Adrenal gland (tissue), 5 donors: ENCODE measurements around the gene FBXO10.

ENCODE experiments used
- POLR2A ChIP-seq, 2 donors: fragments of 450-650 bp; IDR thresholded peaks; one replicate each; pipeline ENCODE4 v1.6.1; 2017; ENCODE audit warnings: antibody characterized with exemption in 2 of 2, mild to moderate bottlenecking in 2 of 2, moderate library complexity in 1 of 2
- TF ChIP-seq, protein P1 (sequence below), 6 experiments: fragments of 450-650 bp in 4 of 6; fragments of 200-600 bp in 2 of 6; sonication (generic) in 1 of 6; IDR thresholded peaks; 1 replicate in 5 of 6; 2 replicates in 1 of 6; pipeline versions ENCODE4 v1.5.1 to v1.8.0; 2016 to 2021; ENCODE audit warnings: antibody characterized with exemption in 6 of 6, mild to moderate bottlenecking in 2 of 6, moderate library complexity in 1 of 6
- donor health status: DM: no; HTN: no; CAD: no.

DNA sequence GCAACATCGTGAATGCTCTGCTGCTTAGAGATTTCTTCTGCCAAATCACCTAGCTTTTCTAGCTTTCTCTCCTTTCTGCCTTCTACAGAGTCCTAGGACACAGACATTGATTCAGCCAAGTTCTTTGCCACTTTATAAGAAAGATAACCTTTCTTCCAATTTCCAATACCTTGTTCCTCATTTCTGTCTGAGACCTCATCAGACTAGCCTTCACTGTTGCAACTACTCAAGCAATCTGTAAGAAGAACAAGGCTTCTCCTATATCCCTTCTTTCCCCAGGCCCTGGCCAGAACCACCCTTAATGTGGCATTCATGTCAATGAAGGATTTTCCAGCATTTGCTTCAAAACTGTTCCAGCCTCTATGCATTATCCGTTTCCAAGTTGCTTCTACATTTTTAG, 24.3 kb downstream of the FBXO10 start:
- TF ChIP-seq, protein P1, sequence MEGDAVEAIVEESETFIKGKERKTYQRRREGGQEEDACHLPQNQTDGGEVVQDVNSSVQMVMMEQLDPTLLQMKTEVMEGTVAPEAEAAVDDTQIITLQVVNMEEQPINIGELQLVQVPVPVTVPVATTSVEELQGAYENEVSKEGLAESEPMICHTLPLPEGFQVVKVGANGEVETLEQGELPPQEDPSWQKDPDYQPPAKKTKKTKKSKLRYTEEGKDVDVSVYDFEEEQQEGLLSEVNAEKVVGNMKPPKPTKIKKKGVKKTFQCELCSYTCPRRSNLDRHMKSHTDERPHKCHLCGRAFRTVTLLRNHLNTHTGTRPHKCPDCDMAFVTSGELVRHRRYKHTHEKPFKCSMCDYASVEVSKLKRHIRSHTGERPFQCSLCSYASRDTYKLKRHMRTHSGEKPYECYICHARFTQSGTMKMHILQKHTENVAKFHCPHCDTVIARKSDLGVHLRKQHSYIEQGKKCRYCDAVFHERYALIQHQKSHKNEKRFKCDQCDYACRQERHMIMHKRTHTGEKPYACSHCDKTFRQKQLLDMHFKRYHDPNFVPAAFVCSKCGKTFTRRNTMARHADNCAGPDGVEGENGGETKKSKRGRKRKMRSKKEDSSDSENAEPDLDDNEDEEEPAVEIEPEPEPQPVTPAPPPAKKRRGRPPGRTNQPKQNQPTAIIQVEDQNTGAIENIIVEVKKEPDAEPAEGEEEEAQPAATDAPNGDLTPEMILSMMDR (IDR thresholded peaks at IDR 0.05), result no peak
- TF ChIP-seq POLR2A (IDR thresholded peaks at IDR 0.05), result no peak
